Measurements from ENCODE around the gene SNX11. TPM values are rescaled to one million over a fixed set of nuclear protein-coding genes. Genes with fewer than 3 reads are reported as not detected.

The SNX11 gene
- total and polyA plus RNA-seq, 9 of the 15 experiments (the other 6 are each of a cell fraction or from before 2014, with no cell fraction given), result 12.4 to 24.0 (median 16.8) TPM

DNA sequence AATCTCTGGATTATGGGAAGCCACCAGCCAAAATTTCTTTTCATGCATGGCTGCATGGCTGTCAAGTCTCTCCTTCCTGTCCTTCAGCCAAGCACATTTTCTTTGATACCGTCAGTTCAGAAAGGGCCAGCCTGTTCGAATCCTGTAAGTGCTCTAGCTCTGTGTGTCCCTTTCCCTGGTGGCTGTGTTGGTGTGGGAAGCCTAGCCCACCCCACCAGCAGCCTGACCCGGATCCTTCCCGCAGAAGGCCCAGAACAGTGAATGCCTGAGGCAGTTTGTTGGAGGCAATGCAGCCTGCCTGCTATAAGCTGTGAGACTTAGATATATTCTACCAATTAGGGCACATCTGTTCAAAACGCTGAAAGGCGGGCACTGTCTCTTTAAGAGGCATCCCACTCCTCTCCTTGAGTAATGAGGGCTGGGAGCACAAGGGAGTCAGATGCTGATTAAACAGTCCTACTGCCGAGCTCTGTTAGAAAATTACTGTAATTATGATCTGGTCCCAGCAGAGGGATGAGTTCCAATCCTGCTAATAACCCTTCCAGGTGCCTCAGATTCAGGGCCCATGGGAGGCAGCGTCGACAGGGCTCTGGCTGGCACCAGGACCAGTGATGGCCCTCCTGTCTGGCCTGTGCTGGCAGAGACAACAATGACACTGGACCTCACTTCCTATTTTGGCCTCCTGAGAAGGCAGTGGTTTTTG is 18.4 kb downstream of the SNX11 start (continued):
- TF ChIP-seq TRIM25 (IDR thresholded peaks at IDR 0.05; ENCODE audit: borderline replicate concordance) (no peak), SMAD3 (CRISPR knock-in tag; conservative IDR thresholded peaks at IDR 0.05) (no peak), SIRT6 (IDR thresholded peaks at IDR 0.05; ENCODE audit: low read depth, low read length) (no peak), ZNF449 (CRISPR knock-in tag; IDR thresholded peaks at IDR 0.05) (no peak)

DNA sequence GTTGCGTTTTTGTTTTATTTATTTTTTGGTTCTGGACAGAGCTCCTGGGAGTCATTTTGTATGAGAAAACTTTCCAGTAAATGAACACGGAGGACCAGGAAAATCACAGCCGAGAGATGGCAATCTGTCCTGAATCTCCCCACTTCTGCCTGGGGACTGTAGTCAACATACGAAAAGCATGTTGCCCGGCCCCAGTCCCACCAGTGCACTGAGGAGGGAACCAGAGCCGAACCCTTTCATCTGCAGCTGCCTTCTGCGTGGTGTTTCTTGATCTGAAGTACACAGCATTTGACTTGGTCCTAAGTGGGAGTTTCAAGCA is 18.9 kb downstream of the SNX11 start:
- no peak for FAIRE-seq

More for the DNA sequence above, 18.9 kb downstream of the SNX11 start:
- Histone ChIP-seq H3K9me3 (replicated peaks; ENCODE audit: control insufficient read depth, insufficient read depth, low read depth, low read length) (no peaks in the 10 kb centered on the region), H4K20me1 (replicated peaks; ENCODE audit: control insufficient read depth, insufficient read depth, low read length) (no peaks in the 10 kb centered on the region), H3K27me3 (ENCODE audit: control insufficient read depth in 2 of 2, insufficient read depth in 2 of 2, low read length in 2 of 2) (no peaks in the 10 kb centered on the region), H3K79me2 (ENCODE audit: control insufficient read depth, insufficient read depth, low read length) (no peaks in the 10 kb centered on the region), H3K4me2 (ENCODE audit: insufficient read depth, low read length) (no peak overlapping the region), H3K27ac (ENCODE audit: extremely low read depth, low read depth, low read length) (no peak overlapping the region), H2AFZ (ENCODE audit: low read depth, low read length) (no peak overlapping the region), H3K4me1 (replicated peaks in 1 of 2; ENCODE audit: control insufficient read depth in 2 of 2, insufficient read depth in 2 of 2, low read length in 2 of 2) (no peaks in the 10 kb centered on the region), H3K9me1 (ENCODE audit: control insufficient read depth, insufficient read depth, low read length) (peaks cover 3% of the 10 kb centered on the region), H3K9ac (ENCODE audit: insufficient read depth in 1 of 2, low read depth in 2 of 2, low read length in 2 of 2) (no peak overlapping the region), H3K4me3 (no peak overlapping the region), H3K36me3 (ENCODE audit: control insufficient read depth, insufficient read depth, low read length) (peaks cover 22% of the 10 kb centered on the region; the same call in 2 of the 3 replicates)
- no peak for DNase-seq (ENCODE audit: extremely low read depth in 1 of 4, low spot score in 3 of 4)
- ChIA-PET CTCF (ENCODE audit: low intra/inter-chr PET ratio) (no interaction called here), POLR2A (no interaction called here)
- BruUV-seq (replicated peaks), result no TSS peak
- no peak for TF ChIP-seq FOXA1 (IDR thresholded peaks at IDR 0.05; ENCODE audit: borderline replicate concordance)
- TF ChIP-seq KAT2B (IDR thresholded peaks at IDR 0.05; ENCODE audit: low read depth, low read length), result no peak
- TF ChIP-seq, protein P1, sequence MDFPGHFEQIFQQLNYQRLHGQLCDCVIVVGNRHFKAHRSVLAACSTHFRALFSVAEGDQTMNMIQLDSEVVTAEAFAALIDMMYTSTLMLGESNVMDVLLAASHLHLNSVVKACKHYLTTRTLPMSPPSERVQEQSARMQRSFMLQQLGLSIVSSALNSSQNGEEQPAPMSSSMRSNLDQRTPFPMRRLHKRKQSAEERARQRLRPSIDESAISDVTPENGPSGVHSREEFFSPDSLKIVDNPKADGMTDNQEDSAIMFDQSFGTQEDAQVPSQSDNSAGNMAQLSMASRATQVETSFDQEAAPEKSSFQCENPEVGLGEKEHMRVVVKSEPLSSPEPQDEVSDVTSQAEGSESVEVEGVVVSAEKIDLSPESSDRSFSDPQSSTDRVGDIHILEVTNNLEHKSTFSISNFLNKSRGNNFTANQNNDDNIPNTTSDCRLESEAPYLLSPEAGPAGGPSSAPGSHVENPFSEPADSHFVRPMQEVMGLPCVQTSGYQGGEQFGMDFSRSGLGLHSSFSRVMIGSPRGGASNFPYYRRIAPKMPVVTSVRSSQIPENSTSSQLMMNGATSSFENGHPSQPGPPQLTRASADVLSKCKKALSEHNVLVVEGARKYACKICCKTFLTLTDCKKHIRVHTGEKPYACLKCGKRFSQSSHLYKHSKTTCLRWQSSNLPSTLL (IDR thresholded peaks at IDR 0.05), result no peak
- no peak for TF ChIP-seq NFE2 (IDR thresholded peaks at IDR 0.05; ENCODE audit: low read depth)
- no peak for TF ChIP-seq ZNF445 (CRISPR knock-in tag; IDR thresholded peaks at IDR 0.05; ENCODE audit: low read depth)
- no peak for TF ChIP-seq RBM17 (IDR thresholded peaks at IDR 0.05; ENCODE audit: borderline replicate concordance, low read depth, low read length)
- no peak for TF ChIP-seq GABPA (tag; conservative IDR thresholded peaks at IDR 0.05; ENCODE audit: low read depth)
- no peak for TF ChIP-seq SIN3B (IDR thresholded peaks at IDR 0.05; ENCODE audit: low read depth)
- intact Hi-C loops (cut with micrococcal nuclease) (no loop called here), in situ Hi-C loops (cut with MboI) (no loop called here)
- no peak for ATAC-seq
- WGBS (ENCODE audit: insufficient coverage, low coverage, missing lambda C conversion rate), result 66% methylated on average over 7 of the region's 7 CpGs

Data from K562 (cell line).